IPS-NIHi11 (cell line): ENCODE data around the gene MYO1A.
"Not testable (repeated sequence)": the region's sequence is repeated elsewhere in the genome, so short reads cannot be mapped to it uniquely, and the experiment has no call there.

Experiments
- DNase-seq: peaks from one replicate; pipeline ENCODE4 v3.0.0; 2012; ENCODE audit warnings: mixed read lengths, low spot score

MYO1A gene

GRCh38 chr12:56993346-56993745 is 56.6 kb downstream of the MYO1A start:
- DNase-seq = no peak

GRCh38 chr12:56991319-56992246 is 58.3 kb downstream of the MYO1A start:
- no peak for DNase-seq

GRCh38 chr12:56990648-56991318 is 59.1 kb downstream of the MYO1A start:
- DNase-seq = no peak

- DNase-seq = no peak
Measured at GRCh38 chr12:56989861-56990610, 59.9 kb downstream of the MYO1A start.

- no peak for DNase-seq
Measured at GRCh38 chr12:56988207-56988739, 61.7 kb downstream of the MYO1A start.

GRCh38 chr12:56987551-56988053 is 62.3 kb downstream of the MYO1A start:
- DNase-seq = peak; percentile 91

- no peak for DNase-seq
Measured at GRCh38 chr12:56987011-56987410, 62.9 kb downstream of the MYO1A start.

GRCh38 chr12:56985714-56986113 is 64.2 kb downstream of the MYO1A start:
- DNase-seq = not testable (repeated sequence)

GRCh38 chr12:56983386-56983785 is 66.5 kb downstream of the MYO1A start:
- no peak for DNase-seq

GRCh38 chr12:56982578-56983236 is 67.2 kb downstream of the MYO1A start:
- not testable (repeated sequence) for DNase-seq

GRCh38 chr12:56980941-56981530 is 68.9 kb downstream of the MYO1A start:
- no peak for DNase-seq

GRCh38 chr12:56980268-56980667 is 69.7 kb downstream of the MYO1A start:
- no peak for DNase-seq

GRCh38 chr12:56979628-56980027 is 70.3 kb downstream of the MYO1A start:
- no peak for DNase-seq
